ENCODE results near the gene POLR3H.

The POLR3H gene

DNA sequence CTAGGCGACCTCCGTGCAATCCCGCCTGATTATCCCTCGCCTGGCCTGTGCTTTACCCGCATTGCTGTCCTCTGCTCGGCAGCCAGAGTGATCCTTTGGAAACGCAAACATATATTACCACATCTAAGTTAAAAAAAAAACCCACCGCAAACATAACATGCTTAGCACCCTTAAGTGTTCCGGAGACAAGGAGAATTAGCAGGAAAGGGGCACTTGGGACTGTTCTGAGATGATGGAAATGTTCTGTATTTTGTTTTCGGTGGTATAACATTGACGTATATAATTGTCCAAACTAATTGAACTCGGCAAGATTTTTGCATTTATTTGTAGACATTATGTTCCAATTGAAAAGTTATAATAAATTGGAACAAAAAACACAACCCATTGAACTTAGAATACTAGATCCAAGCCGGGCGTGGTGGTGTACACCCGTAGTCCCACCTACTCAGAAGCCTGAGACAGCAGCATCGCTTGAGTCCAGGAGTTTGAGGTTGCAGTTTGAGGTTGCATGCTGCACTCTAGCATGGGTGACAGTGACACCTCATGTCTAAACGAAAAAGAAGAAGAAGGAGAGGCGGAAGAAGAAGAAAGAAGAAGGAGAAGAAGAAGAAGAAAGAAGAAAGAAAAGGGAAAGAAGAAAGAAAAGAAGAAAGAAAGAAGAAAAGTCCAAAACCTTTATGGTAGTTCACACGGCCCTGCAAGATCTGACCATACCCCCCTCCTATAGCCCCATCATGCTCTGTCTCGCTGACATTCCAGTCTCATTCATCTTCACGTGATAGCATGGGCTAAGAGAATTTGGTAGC lies 604 bp upstream of the POLR3H start:
- Histone ChIP-seq H3K9ac (ENCODE audit: low read length) (peak overlapping the region; percentile 35), H3K4me1 (ENCODE audit: control insufficient read depth, low read depth, low read length) (peaks cover 8% of the 10 kb centered on the region), H3K36me3 (ENCODE audit: control insufficient read depth, low read depth, low read length) (no peaks in the 10 kb centered on the region), H3K9me3 (ENCODE audit: control insufficient read depth, low read depth, low read length) (no peaks in the 10 kb centered on the region), H3K4me3 (ENCODE audit: low read length) (peak overlapping the region; percentile 43), H3K27ac (ENCODE audit: low read length) (no peak overlapping the region), H3K27me3 (ENCODE audit: control insufficient read depth, insufficient read depth, low read length) (no peaks in the 10 kb centered on the region)

DNA sequence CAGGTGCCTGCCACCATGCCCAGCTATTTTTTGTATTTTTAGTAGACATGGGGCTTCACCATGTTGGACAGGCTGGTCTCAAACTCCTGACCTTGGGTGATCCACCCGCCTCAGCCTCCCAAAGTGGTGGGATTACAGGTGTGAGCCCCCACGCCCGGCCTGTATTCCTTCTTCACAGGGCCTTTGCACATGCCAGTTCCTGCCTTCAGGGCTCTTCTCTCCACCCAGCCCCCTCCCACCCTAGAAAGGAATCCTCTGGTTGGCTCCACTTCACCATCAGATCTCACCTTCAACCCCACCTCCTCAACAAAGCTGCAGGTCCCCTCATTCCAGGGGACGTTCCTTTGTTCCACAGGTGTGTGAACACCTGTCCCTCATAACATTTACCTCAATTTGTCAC lies 2.0 kb downstream of the POLR3H start:
- Histone ChIP-seq H3K4me3 (ENCODE audit: low read length) (no peak overlapping the region), H3K9ac (ENCODE audit: low read length) (no peak overlapping the region), H3K27me3 (ENCODE audit: control insufficient read depth, insufficient read depth, low read length) (no peaks in the 10 kb centered on the region), H3K27ac (ENCODE audit: low read length) (no peak overlapping the region), H3K9me3 (ENCODE audit: control insufficient read depth, low read depth, low read length) (no peaks in the 10 kb centered on the region), H3K36me3 (ENCODE audit: control insufficient read depth, low read depth, low read length) (no peaks in the 10 kb centered on the region), H3K4me1 (ENCODE audit: control insufficient read depth, low read depth, low read length) (peaks cover 8% of the 10 kb centered on the region)

DNA sequence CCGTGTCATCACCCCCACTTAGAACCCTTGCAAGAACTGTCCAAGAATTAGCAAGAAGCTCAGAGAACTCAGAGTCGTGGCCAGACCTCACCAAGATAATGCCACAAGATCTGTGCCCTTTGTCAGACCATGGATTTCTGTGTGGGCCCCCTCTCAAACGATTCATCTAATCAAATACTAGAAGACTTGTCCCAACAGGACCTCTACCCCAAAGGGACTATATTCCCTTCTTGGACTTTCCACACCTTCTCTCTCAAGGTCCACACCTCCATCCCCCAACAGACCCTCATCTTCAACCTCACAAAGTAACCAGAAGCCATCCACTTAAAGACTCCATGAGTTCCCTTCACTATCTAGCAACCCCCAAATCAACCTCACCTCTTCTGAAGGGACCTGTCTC lies 2.8 kb downstream of the POLR3H start:
- no peaks in the 10 kb centered on the region for H3K9me3 ChIP-seq (ENCODE audit: control insufficient read depth, low read depth, low read length)
- H3K9ac ChIP-seq (ENCODE audit: low read length), result no peak overlapping the region
- H3K27ac ChIP-seq (ENCODE audit: low read length), result no peak overlapping the region
- H3K36me3 ChIP-seq (ENCODE audit: control insufficient read depth, low read depth, low read length), result no peaks in the 10 kb centered on the region
- H3K4me1 ChIP-seq (ENCODE audit: control insufficient read depth, low read depth, low read length), result peaks cover 8% of the 10 kb centered on the region
- H3K27me3 ChIP-seq (ENCODE audit: control insufficient read depth, insufficient read depth, low read length), result no peaks in the 10 kb centered on the region
- no peak overlapping the region for H3K4me3 ChIP-seq (ENCODE audit: low read length)

DNA sequence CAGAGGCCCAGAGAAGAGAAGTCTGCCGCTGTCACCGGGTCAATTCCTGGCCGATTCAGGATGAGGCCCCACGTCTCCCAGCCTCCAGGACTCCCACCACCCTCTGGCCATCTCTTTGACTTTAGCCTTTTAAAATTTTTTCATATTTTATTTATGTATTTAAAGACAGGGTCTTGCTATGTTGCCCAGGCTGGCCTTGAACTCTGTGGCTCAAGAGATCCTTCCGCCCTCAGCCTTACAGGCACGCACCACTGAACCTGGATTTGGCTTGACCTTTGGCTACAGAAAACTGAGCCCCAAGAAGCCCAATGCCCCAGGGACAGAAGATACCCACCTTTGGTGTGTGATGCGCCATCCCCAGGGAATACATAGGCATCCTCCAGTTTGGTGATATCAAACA lies 3.9 kb downstream of the POLR3H start:
- H3K27ac ChIP-seq (ENCODE audit: low read length), result no peak overlapping the region
- H3K36me3 ChIP-seq (ENCODE audit: control insufficient read depth, low read depth, low read length), result no peaks in the 10 kb centered on the region
- peaks cover 8% of the 10 kb centered on the region for H3K4me1 ChIP-seq (ENCODE audit: control insufficient read depth, low read depth, low read length)
- H3K4me3 ChIP-seq (ENCODE audit: low read length), result no peak overlapping the region
- H3K9ac ChIP-seq (ENCODE audit: low read length), result no peak overlapping the region
- H3K9me3 ChIP-seq (ENCODE audit: control insufficient read depth, low read depth, low read length), result no peaks in the 10 kb centered on the region
- H3K27me3 ChIP-seq (ENCODE audit: control insufficient read depth, insufficient read depth, low read length), result no peaks in the 10 kb centered on the region

DNA sequence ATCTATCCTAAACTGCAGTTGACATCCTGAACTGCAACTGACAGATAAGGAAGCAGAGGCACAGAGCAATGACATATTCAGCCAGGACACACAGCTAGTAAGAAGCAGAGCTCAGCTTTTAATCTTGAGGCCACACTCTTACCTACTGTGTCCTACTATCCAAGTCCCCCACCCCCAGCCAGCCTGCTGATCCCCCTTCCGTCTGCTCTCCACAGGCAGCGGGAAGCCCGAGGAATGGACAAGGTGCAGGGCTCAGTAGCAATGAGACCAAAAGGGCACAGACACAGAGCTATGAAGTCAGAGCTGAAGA lies 4.3 kb downstream of the POLR3H start:
- Histone ChIP-seq H3K9ac (ENCODE audit: low read length) (no peak overlapping the region), H3K36me3 (ENCODE audit: control insufficient read depth, low read depth, low read length) (no peaks in the 10 kb centered on the region), H3K27me3 (ENCODE audit: control insufficient read depth, insufficient read depth, low read length) (no peaks in the 10 kb centered on the region), H3K4me3 (ENCODE audit: low read length) (no peak overlapping the region), H3K4me1 (ENCODE audit: control insufficient read depth, low read depth, low read length) (peaks cover 7% of the 10 kb centered on the region), H3K27ac (ENCODE audit: low read length) (no peak overlapping the region), H3K9me3 (ENCODE audit: control insufficient read depth, low read depth, low read length) (no peaks in the 10 kb centered on the region)

DNA sequence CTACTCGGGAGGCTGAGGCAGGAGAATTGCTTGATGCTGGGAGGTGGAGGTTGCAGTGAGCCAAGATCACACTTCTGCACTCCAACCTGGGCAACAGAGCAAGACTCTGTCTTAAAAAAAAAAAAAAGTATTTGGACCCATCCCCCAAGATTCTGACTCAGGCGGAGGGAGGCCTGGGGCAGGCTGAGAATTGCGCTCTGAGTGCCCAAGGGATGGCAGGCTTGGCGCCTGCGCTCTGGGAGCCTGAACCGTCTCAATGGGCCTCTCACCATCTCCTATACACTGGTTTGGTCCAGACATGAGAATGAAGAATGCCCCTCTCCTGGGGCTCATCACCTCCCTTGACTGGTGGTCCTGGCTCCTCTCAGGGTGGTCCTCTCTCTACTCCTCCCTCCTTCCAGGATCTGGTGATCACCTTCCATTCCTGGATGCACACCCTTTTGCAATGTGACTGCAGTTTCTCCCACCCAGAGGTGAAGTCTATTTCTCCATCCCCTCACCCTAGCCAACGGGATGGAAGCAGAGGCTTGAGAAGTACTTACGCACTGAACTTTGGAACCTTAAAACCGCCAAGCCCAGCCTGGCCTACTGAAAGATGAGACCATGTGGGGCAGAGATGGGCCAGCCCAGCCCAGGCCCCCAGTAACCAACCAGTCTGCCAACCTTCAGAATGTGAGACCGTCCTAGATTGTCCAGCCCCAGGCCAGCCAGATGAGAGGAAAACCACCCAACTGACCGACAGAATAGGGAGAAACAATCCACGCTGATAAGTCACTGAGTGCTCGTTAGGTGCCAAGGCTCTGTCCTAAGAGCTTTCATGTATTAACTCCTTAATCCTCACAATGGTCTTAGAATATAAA lies 4.9 kb downstream of the POLR3H start:
- Histone ChIP-seq H3K27me3 (ENCODE audit: control insufficient read depth, insufficient read depth, low read length) (no peaks in the 10 kb centered on the region), H3K4me1 (ENCODE audit: control insufficient read depth, low read depth, low read length) (peaks cover 2% of the 10 kb centered on the region), H3K36me3 (ENCODE audit: control insufficient read depth, low read depth, low read length) (no peaks in the 10 kb centered on the region), H3K9ac (ENCODE audit: low read length) (no peak overlapping the region), H3K27ac (ENCODE audit: low read length) (no peak overlapping the region), H3K9me3 (ENCODE audit: control insufficient read depth, low read depth, low read length) (no peaks in the 10 kb centered on the region), H3K4me3 (ENCODE audit: low read length) (no peak overlapping the region)

DNA sequence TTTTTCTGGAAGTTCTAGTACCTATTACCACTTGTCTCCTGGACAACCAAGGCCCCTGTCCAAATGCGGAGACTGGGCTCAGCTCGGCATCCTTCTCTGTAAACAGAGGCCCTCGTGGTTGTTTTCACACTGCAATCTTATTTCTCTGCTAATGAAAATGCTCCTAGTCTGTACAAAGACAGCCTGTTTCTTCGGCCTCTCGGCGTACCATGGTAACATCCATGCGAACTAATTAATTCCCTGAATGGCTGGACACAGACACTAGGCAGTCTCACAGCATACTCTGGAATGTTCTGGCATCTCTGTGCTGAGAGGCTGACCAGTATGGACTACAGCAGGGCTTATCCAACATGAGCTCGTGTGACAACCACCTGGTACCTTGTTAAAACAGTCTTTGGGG lies 5.7 kb downstream of the POLR3H start:
- H3K9me3 ChIP-seq (ENCODE audit: control insufficient read depth, low read depth, low read length), result no peaks in the 10 kb centered on the region
- no peaks in the 10 kb centered on the region for H3K27me3 ChIP-seq (ENCODE audit: control insufficient read depth, insufficient read depth, low read length)
- no peak overlapping the region for H3K27ac ChIP-seq (ENCODE audit: low read length)
- H3K36me3 ChIP-seq (ENCODE audit: control insufficient read depth, low read depth, low read length), result no peaks in the 10 kb centered on the region
- no peak overlapping the region for H3K4me3 ChIP-seq (ENCODE audit: low read length)
- H3K4me1 ChIP-seq (ENCODE audit: control insufficient read depth, low read depth, low read length), result peaks cover 2% of the 10 kb centered on the region
- H3K9ac ChIP-seq (ENCODE audit: low read length), result no peak overlapping the region

DNA sequence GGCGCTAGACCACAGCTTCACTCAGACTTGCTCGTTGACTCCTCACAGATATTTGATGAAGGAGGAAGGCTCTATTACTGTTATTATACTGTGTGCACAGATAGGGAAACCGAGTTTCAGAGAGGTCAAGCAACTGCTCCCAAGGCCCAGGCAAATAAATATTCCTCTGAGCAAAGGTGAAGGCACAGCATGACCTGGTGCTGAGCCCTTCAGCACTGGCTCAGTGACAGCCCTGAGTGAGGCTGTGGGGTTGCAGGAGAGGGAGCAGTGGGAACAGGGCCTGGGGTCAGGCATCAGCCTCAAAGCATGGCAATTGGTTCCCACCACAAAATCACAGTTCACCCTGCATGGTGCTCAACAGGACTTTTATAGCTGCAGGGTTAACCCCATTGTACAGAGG lies 7.1 kb downstream of the POLR3H start:
- Histone ChIP-seq H3K36me3 (ENCODE audit: control insufficient read depth, low read depth, low read length) (peaks cover 4% of the 10 kb centered on the region), H3K27ac (ENCODE audit: low read length) (no peak overlapping the region), H3K4me3 (ENCODE audit: low read length) (no peak overlapping the region), H3K27me3 (ENCODE audit: control insufficient read depth, insufficient read depth, low read length) (no peaks in the 10 kb centered on the region), H3K4me1 (ENCODE audit: control insufficient read depth, low read depth, low read length) (peaks cover 4% of the 10 kb centered on the region), H3K9me3 (ENCODE audit: control insufficient read depth, low read depth, low read length) (no peaks in the 10 kb centered on the region), H3K9ac (ENCODE audit: low read length) (no peak overlapping the region)

DNA sequence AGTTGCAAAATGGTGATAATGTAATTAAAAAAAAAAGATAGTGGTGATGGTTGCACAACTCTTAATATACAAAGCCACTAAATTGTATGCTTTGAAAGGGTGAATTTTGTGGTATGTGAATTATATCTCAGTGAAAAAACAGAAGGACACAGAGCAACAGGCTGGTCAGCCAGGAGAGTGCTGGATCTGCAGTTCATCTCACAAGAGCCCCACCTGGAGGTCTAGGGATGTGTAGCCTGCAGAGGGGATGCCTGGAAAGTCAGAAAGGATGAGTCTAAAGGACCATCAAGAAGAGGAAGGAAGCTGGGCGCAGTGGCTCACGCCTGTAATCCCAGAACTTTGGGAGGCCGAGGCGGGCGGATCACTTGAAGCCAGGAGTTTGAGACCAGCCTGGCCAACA lies 9.0 kb downstream of the POLR3H start:
- Histone ChIP-seq H3K4me3 (ENCODE audit: low read length) (no peak overlapping the region), H3K36me3 (ENCODE audit: control insufficient read depth, low read depth, low read length) (peaks cover 16% of the 10 kb centered on the region), H3K27me3 (ENCODE audit: control insufficient read depth, insufficient read depth, low read length) (no peaks in the 10 kb centered on the region), H3K9ac (ENCODE audit: low read length) (no peak overlapping the region), H3K27ac (ENCODE audit: low read length) (no peak overlapping the region), H3K9me3 (ENCODE audit: control insufficient read depth, low read depth, low read length) (no peaks in the 10 kb centered on the region), H3K4me1 (ENCODE audit: control insufficient read depth, low read depth, low read length) (peaks cover 4% of the 10 kb centered on the region)

DNA sequence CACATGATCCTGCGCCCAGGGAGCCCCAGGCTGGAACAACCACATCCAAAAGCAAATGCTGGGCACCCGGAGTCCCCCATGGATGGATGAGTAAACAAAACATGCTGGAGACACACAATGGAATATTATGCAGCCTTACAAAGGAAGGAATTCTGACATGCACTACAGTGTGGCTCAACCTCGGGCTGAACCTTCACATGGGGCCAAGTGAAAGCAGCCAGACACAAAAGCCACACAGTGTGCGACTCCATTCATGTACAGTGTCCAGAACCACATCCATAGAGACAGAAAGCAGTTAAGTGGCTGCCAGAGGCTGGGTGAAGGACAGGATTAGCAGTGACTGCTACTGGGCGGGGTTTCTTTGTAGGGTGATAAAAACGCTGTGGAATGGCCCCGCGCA lies 10.1 kb downstream of the POLR3H start:
- Histone ChIP-seq H3K36me3 (ENCODE audit: control insufficient read depth, low read depth, low read length) (peaks cover 18% of the 10 kb centered on the region), H3K9ac (ENCODE audit: low read length) (no peak overlapping the region), H3K27ac (ENCODE audit: low read length) (no peak overlapping the region), H3K27me3 (ENCODE audit: control insufficient read depth, insufficient read depth, low read length) (no peaks in the 10 kb centered on the region), H3K4me1 (ENCODE audit: control insufficient read depth, low read depth, low read length) (peaks cover 4% of the 10 kb centered on the region), H3K9me3 (ENCODE audit: control insufficient read depth, low read depth, low read length) (no peaks in the 10 kb centered on the region), H3K4me3 (ENCODE audit: low read length) (no peak overlapping the region)

DNA sequence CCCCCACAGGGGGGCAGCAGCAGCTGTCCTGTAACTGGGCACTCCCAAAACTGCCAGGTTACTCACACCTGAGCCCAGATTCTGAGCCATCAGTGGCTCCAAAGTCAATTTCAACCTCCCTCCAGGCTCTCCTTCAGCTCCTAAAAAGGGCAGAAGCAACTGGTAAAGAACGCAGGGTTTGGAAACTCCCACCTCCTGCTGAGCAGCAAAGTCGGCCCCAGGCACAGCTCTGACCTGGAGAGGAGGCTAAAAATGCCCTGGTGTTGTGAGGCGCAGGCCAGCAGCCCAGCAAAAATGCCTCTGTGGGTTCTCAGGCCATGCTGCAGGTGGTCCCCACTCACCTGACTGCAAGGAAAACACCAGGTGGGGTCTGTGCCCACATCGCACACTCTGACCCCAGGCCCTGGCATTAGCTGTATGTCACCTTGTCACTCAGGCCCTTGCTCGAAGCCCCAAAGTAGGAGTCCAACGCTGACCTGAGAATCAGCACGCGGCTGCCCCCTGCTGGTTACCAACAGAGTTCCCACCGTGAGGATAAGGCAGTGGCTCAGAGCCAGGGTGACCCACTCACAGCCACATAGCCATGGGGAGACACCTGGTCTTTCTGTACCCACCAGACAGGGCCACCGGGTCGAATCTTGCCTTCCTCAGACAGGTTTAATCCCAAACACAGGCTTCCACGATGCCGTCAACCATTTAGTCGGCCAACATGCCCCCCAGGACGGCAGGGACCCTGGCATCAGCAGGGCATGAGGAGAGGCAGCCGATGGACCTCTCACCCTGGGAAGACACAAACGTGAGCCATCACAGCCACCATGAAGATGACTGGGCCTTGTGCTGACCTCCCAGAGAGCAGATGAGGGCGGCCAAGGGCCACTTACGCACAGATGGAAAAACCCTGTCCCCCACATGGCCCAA lies 11.1 kb downstream of the POLR3H start:
- Histone ChIP-seq H3K9ac (ENCODE audit: low read length) (no peak overlapping the region), H3K9me3 (ENCODE audit: control insufficient read depth, low read depth, low read length) (no peaks in the 10 kb centered on the region), H3K27me3 (ENCODE audit: control insufficient read depth, insufficient read depth, low read length) (no peaks in the 10 kb centered on the region), H3K4me1 (ENCODE audit: control insufficient read depth, low read depth, low read length) (peaks cover 4% of the 10 kb centered on the region), H3K27ac (ENCODE audit: low read length) (no peak overlapping the region), H3K4me3 (ENCODE audit: low read length) (no peak overlapping the region), H3K36me3 (ENCODE audit: control insufficient read depth, low read depth, low read length) (peaks cover 29% of the 10 kb centered on the region)
